H1 (cell line): ENCODE data around the gene SPEN. TPM values are rescaled to one million over a fixed set of nuclear protein-coding genes. Genes with fewer than 3 reads are reported as not detected.

Experiments
- CTCF ChIA-PET: fragments of 300-600 bp; sonication (Branson Sonifier 250); formaldehyde crosslinking; loops from one replicate; lab custom pipeline; 2021; ENCODE audit not compliant: partially characterized antibody; lab: Charles Lee
- POLR2A ChIA-PET: fragments of 300-600 bp; sonication (Branson Sonifier 250); formaldehyde crosslinking; loops from one replicate; lab custom pipeline; 2021; ENCODE audit warnings: inconsistent platforms; ENCODE audit not compliant: partially characterized antibody; lab: Charles Lee
- DNase-seq, 2 experiments: peaks; one replicate each; pipeline versions ENCODE4 v3.0.0 to v3.0.0-alpha.2; 2010 to 2022; ENCODE audit warnings: low spot score in 2 of 2, low read depth in 1 of 2, mixed read lengths in 1 of 2
- FAIRE-seq: peaks from 2 replicates; lab custom pipeline; 2011; peaks lifted over from hg19 to GRCh38; lab: Jason Lieb, UNC
- H2AFZ ChIP-seq: 2 replicates; pipeline ENCODE4 v1.8.1; 2012; ENCODE audit warnings: low read length, inconsistent platforms
- H2AK5ac ChIP-seq: 2 replicates; pipeline ENCODE4 v1.6.1; 2013; ENCODE audit warnings: low read depth, low read length
- H2BK120ac ChIP-seq: replicated peaks from 2 replicates; pipeline ENCODE3; 2013; ENCODE audit warnings: low read depth, low read length, inconsistent platforms
- H2BK12ac ChIP-seq: 2 replicates; pipeline ENCODE4 v1.6.1; 2013; ENCODE audit warnings: low read depth, low read length
- H2BK15ac ChIP-seq: 2 replicates; pipeline ENCODE4 v1.6.1; 2013; ENCODE audit warnings: low read length
- H2BK20ac ChIP-seq: 2 replicates; pipeline ENCODE4 v1.6.1; 2013; ENCODE audit warnings: low read length
- H2BK5ac ChIP-seq: 2 replicates; pipeline ENCODE4 v1.6.1; 2013; ENCODE audit warnings: low read depth, low read length
- H3K14ac ChIP-seq: 2 replicates; pipeline ENCODE4 v1.6.1; 2013; ENCODE audit warnings: inconsistent platforms; ENCODE audit not compliant: insufficient read length
- H3K18ac ChIP-seq: 2 replicates; pipeline ENCODE4 v1.6.1; 2013; ENCODE audit warnings: low read length; ENCODE audit errors: extremely low read depth
- H3K23ac ChIP-seq: 2 replicates; pipeline ENCODE4 v1.6.1; 2013; ENCODE audit warnings: inconsistent platforms; ENCODE audit not compliant: insufficient read length
- H3K23me2 ChIP-seq: 2 replicates; pipeline ENCODE4 v1.6.1; 2013; ENCODE audit warnings: low read depth, low read length
- H3K27ac ChIP-seq: 2 replicates; pipeline ENCODE4 v1.6.1; 2011; ENCODE audit warnings: low read depth, low read length, inconsistent platforms
- H3K27me3 ChIP-seq, 4 experiments: replicated peaks in 1 of 4; 1 replicate in 1 of 4; 2 replicates in 3 of 4; pipeline versions ENCODE4 v1.6.1 to v1.8.1; 2011 to 2013; ENCODE audit warnings: low read length in 3 of 4, mild to moderate bottlenecking in 3 of 4, inconsistent platforms in 2 of 4, mixed read lengths in 2 of 4, moderate library complexity in 1 of 4; ENCODE audit not compliant: control insufficient read depth in 3 of 4, insufficient read depth in 3 of 4; ENCODE audit errors: extremely low read depth in 1 of 4
- H3K36me3 ChIP-seq, 4 experiments: 2 replicates each; pipeline versions ENCODE4 v1.6.1 to v1.8.1; 2011 to 2013; ENCODE audit warnings: mild to moderate bottlenecking in 4 of 4, low read length in 3 of 4, moderate library complexity in 2 of 4, control low read depth in 1 of 4, inconsistent platforms in 1 of 4; ENCODE audit not compliant: insufficient read depth in 4 of 4, control insufficient read depth in 2 of 4
- H3K4ac ChIP-seq: replicated peaks from 2 replicates; pipeline ENCODE3; 2013; ENCODE audit warnings: low read length, low read depth, mixed read lengths, inconsistent platforms; ENCODE audit not compliant: insufficient read length
- H3K4me1 ChIP-seq, 4 experiments: replicated peaks in 1 of 4; 1 replicate in 1 of 4; 2 replicates in 3 of 4; pipeline versions ENCODE4 v1.6.1 to v1.8.1; 2011 to 2013; ENCODE audit warnings: low read length in 3 of 4, inconsistent platforms in 2 of 4, mixed read lengths in 1 of 4; ENCODE audit not compliant: insufficient read depth in 4 of 4, control insufficient read depth in 3 of 4
- H3K4me2 ChIP-seq, 2 experiments: 2 replicates each; pipeline versions ENCODE4 v1.6.1 to v1.8.1; 2011 to 2013; ENCODE audit warnings: low read depth in 2 of 2, low read length in 2 of 2, control low read depth in 1 of 2, inconsistent platforms in 1 of 2, mild to moderate bottlenecking in 1 of 2; ENCODE audit not compliant: insufficient read depth in 1 of 2
- H3K4me3 ChIP-seq, 4 experiments: fragments of 200-600, 300-600 bp in 1 of 4; sonication (generic), shearing (Covaris generic), sonication (Bioruptor Twin) in 1 of 4; 2 replicates each; pipeline versions ENCODE4 v1.5.1 to v1.8.1; 2011 to 2016; ENCODE audit warnings: low read length in 4 of 4, low read depth in 3 of 4, control low read depth in 2 of 4, inconsistent platforms in 2 of 4, mild to moderate bottlenecking in 2 of 4, mixed read lengths in 1 of 4, moderate library complexity in 1 of 4; ENCODE audit not compliant: insufficient read depth in 2 of 4; ENCODE audit errors: extremely low read depth in 1 of 4
- H3K56ac ChIP-seq: replicated peaks from 2 replicates; pipeline ENCODE3; 2013; ENCODE audit warnings: low read depth, mild to moderate bottlenecking, mixed read lengths, low read length, inconsistent platforms; ENCODE audit not compliant: insufficient read length
- H3K79me1 ChIP-seq: 2 replicates; pipeline ENCODE4 v1.6.1; 2013; ENCODE audit warnings: low read depth, low read length, control low read depth
- H3K79me2 ChIP-seq, 2 experiments: 2 replicates each; pipeline versions ENCODE4 v1.6.1 to v1.8.1; 2012 to 2013; ENCODE audit warnings: low read length in 2 of 2, mild to moderate bottlenecking in 2 of 2, inconsistent platforms in 1 of 2; ENCODE audit not compliant: insufficient read depth in 2 of 2, control insufficient read depth in 1 of 2
- H3K9ac ChIP-seq, 4 experiments: replicated peaks in 1 of 4; 1 replicate in 1 of 4; 2 replicates in 3 of 4; pipeline versions ENCODE4 v1.6.1 to v1.8.1; 2011 to 2013; ENCODE audit warnings: low read depth in 3 of 4, low read length in 3 of 4, control low read depth in 2 of 4, mild to moderate bottlenecking in 2 of 4, moderate library complexity in 2 of 4, inconsistent platforms in 1 of 4; ENCODE audit errors: extremely low read depth in 1 of 4
- H3K9me3 ChIP-seq, 2 experiments: 2 replicates each; pipeline versions ENCODE4 v1.6.1 to v1.8.1; 2012 to 2013; ENCODE audit warnings: mild to moderate bottlenecking in 2 of 2, moderate library complexity in 2 of 2, control low read depth in 1 of 2, inconsistent platforms in 1 of 2, low read depth in 1 of 2, low read length in 1 of 2, mixed read lengths in 1 of 2; ENCODE audit not compliant: insufficient read depth in 2 of 2
- H4K20me1 ChIP-seq, 2 experiments: replicated peaks in 1 of 2; 2 replicates each; pipeline versions ENCODE3 to v1.8.1; 2011 to 2013; ENCODE audit warnings: inconsistent platforms in 2 of 2, low read length in 2 of 2, mild to moderate bottlenecking in 1 of 2; ENCODE audit not compliant: insufficient read depth in 2 of 2, control insufficient read depth in 1 of 2
- H4K5ac ChIP-seq: 2 replicates; pipeline ENCODE4 v1.6.1; 2013; ENCODE audit warnings: low read length, low read depth, mixed read lengths, inconsistent platforms; ENCODE audit not compliant: insufficient read length
- H4K8ac ChIP-seq: 2 replicates; pipeline ENCODE4 v1.8.0; 2013; ENCODE audit warnings: mild to moderate bottlenecking, moderate library complexity, low read length, inconsistent platforms; ENCODE audit not compliant: insufficient read depth; ENCODE audit errors: extremely low read depth
- H4K91ac ChIP-seq: replicated peaks from 2 replicates; pipeline ENCODE3; 2013; ENCODE audit warnings: low read length, mixed read lengths, inconsistent platforms; ENCODE audit not compliant: insufficient read length
- BACH1 ChIP-seq: IDR thresholded peaks from 2 replicates; pipeline ENCODE4 v1.6.1; 2012; ENCODE audit warnings: low read length, improper control_type of control experiment
- BCL11A ChIP-seq, 2 experiments: IDR thresholded peaks; one replicate each; pipeline ENCODE4 v1.6.1; 2011; ENCODE audit warnings: low read depth in 2 of 2, low read length in 2 of 2, mild to moderate bottlenecking in 2 of 2
- CHD1 ChIP-seq: IDR thresholded peaks from 2 replicates; pipeline ENCODE4 v1.6.1; 2012; ENCODE audit warnings: low read depth, low read length, improper control_type of control experiment
- TEAD4 ChIP-seq: IDR thresholded peaks from 2 replicates; pipeline ENCODE4 v1.6.1; 2012; ENCODE audit warnings: low read depth, low read length, inconsistent platforms, mixed read lengths
- WGBS, 2 experiments: shearing (Covaris generic) in 1 of 2; methylation state at CpG; one replicate each; pipeline versions ENCODE4 v1.1.6 to v1.1.7; 2013 to 2015; ENCODE audit warnings: low lambda C conversion rate in 2 of 2, mixed read lengths in 2 of 2, inconsistent platforms in 1 of 2, low coverage in 1 of 2, missing lambda C conversion rate in 1 of 2; ENCODE audit not compliant: insufficient replicate concordance in 2 of 2, insufficient coverage in 1 of 2, insufficient read length in 1 of 2; ENCODE audit errors: extremely low coverage in 1 of 2, missing lambda C conversion rate in 1 of 2; 5-methylcytosine and 5-hydroxymethylcytosine counted together
- polyA plus RNA-seq, 7 experiments: library from polyadenylated mRNA; depleted of rRNA in 3 of 7; stranded (reverse) in 5 of 7; unstranded in 2 of 7; fragments of >200 nt in 5 of 7; fragments of 200-250 nt in 2 of 7; gene quantifications; 1 replicate in 5 of 7; 2 replicates in 1 of 7; 4 replicates in 1 of 7; pipeline versions ENCODE4 v1.2.1 to v1.2.3, GENCODE V29; 2011 to 2013; ENCODE audit warnings: missing spikeins in 2 of 7, mixed read lengths in 2 of 7
- total RNA-seq: library from RNA; stranded (reverse); fragmentation: NEBNext Ultra II Directional; extraction: Animal tissue kit (Norgen Biotek cat#: 25700); gene quantifications from 2 replicates; pipeline ENCODE4 v1.2.1, GENCODE V29; 2021

The SPEN gene
- total and polyA plus RNA-seq, 2 of the 8 experiments (the other 6 are each of a cell fraction or from before 2014, with no cell fraction given), result 12.5 to 52.1 TPM

DNA sequence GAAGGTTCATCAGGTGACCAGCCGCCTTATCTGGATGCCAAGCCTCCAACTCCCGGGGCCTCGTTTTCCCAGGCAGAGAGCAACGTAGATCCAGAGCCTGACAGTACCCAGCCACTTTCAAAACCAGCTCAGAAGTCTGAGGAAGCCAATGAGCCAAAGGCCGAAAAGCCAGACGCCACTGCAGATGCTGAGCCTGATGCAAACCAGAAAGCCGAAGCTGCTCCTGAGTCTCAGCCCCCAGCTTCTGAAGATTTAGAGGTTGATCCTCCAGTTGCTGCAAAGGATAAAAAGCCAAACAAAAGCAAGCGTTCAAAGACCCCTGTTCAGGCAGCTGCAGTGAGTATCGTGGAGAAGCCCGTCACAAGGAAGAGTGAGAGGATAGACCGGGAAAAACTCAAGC is 83.9 kb downstream of the SPEN start:
- CTCF ChIA-PET, result interaction anchor here (0.6 to 1.2 kb wide), 4 partner anchors 9 to 869 kb away, joined by 3 read pairs; no protein-coding TSS in a partner anchor
- whole genome bisulfite sequencing, 2 experiments, result 90% methylated on average over 11 of the region's 11 CpGs; no CpG with 5 or more reads in 1 of the 2 experiments
- no peaks in the 10 kb centered on the region; a peak in 1 of 7 replicates for H3K27me3 ChIP-seq

More for the DNA sequence above, 83.9 kb downstream of the SPEN start:
- Histone ChIP-seq H4K5ac (no peak overlapping the region), H2BK5ac (no peak overlapping the region; the same call in 1 of the 2 replicates), H3K23ac (no peak overlapping the region), H2BK15ac (no peak overlapping the region), H3K14ac (no peak overlapping the region), H3K18ac (no peak overlapping the region), H3K79me2 (no peaks in the 10 kb centered on the region), H2AK5ac (no peak overlapping the region), H2BK20ac (no peak overlapping the region), H4K20me1 (peaks cover 4 to 5% of the 10 kb centered on the region in 2 experiments), H3K4me3 (no peak overlapping the region), H3K4me2 (no peak overlapping the region), H3K36me3 (peaks cover 35 to 79% (median 53%) of the 10 kb centered on the region in 4 experiments), H2BK12ac (no peak overlapping the region), H2AFZ (no peak overlapping the region), H3K27ac (no peak overlapping the region), H2BK120ac (no peak overlapping the region), H4K8ac (no peak overlapping the region; the same call in 1 of the 2 replicates), H3K4ac (no peak overlapping the region), H3K56ac (no peak overlapping the region), H3K23me2 (no peaks in the 10 kb centered on the region), H3K9me3 (no peaks in the 10 kb centered on the region), H4K91ac (no peak overlapping the region), H3K79me1 (no peaks in the 10 kb centered on the region; the same call in 1 of the 2 replicates), H3K4me1 (no peaks in the 10 kb centered on the region), H3K9ac (no peak overlapping the region)
- DNase-seq (no peak), FAIRE-seq (no peak)
- TF ChIP-seq CHD1 (no peak), TEAD4 (no peak), BCL11A (IDR thresholded peaks at IDR 0.05; ENCODE audit: low read depth in 2 of 2, low read length in 2 of 2) (no peak), BACH1 (no peak)
- POLR2A ChIA-PET, result no interaction called here
